CD14-positive monocyte (primary cell): ENCODE measurements around the gene WNT10A. TPM values are rescaled to one million over a fixed set of nuclear protein-coding genes. Genes with fewer than 3 reads are reported as not detected.

Source experiments
- DNase-seq, 3 donors: peaks; one replicate each; pipeline ENCODE4 v3.0.0-alpha.2; 2011 to 2022
- H2AFZ ChIP-seq: 2 replicates; pipeline ENCODE4 v1.6.0; 2012; ENCODE audit warnings: mild to moderate bottlenecking, low read depth, low read length, inconsistent platforms; ENCODE audit not compliant: insufficient read depth, poor library complexity, severe bottlenecking
- H3K27ac ChIP-seq, 2 donors: 1 replicate in 1 of 2; 2 replicates in 1 of 2; pipeline ENCODE4 v1.5.1; 2012 to 2013; ENCODE audit warnings: low read length in 2 of 2, control low read depth in 1 of 2, inconsistent platforms in 1 of 2, low read depth in 1 of 2, mild to moderate bottlenecking in 1 of 2
- H3K27me3 ChIP-seq, 2 donors: one replicate each; pipeline versions ENCODE4 v1.6.0 to v1.6.1; 2011 to 2013; ENCODE audit warnings: low read length in 2 of 2; ENCODE audit not compliant: control insufficient read depth in 2 of 2, insufficient read depth in 2 of 2
- H3K36me3 ChIP-seq, 2 donors: replicated peaks in 1 of 2; 1 replicate in 1 of 2; 2 replicates in 1 of 2; pipeline versions ENCODE4 v1.5.1 to v1.6.1; 2012 to 2013; ENCODE audit warnings: low read length in 2 of 2, control low read depth in 1 of 2, inconsistent platforms in 1 of 2, mild to moderate bottlenecking in 1 of 2; ENCODE audit not compliant: insufficient read depth in 2 of 2, control insufficient read depth in 1 of 2
- H3K4me1 ChIP-seq, 2 donors: 1 replicate in 1 of 2; 2 replicates in 1 of 2; pipeline versions ENCODE4 v1.5.1 to v1.6.1; 2012 to 2013; ENCODE audit warnings: low read length in 2 of 2, control low read depth in 1 of 2, inconsistent platforms in 1 of 2, mild to moderate bottlenecking in 1 of 2, moderate library complexity in 1 of 2; ENCODE audit not compliant: insufficient read depth in 2 of 2, control insufficient read depth in 1 of 2
- H3K4me2 ChIP-seq: replicated peaks from 2 replicates; pipeline ENCODE3; 2012; ENCODE audit warnings: low read length, moderate library complexity, mild to moderate bottlenecking; ENCODE audit not compliant: poor library complexity, severe bottlenecking; ENCODE audit errors: extremely low read depth
- H3K4me3 ChIP-seq, 3 experiments: fragments of 200-600 bp in 1 of 3; sonication (generic) in 1 of 3; replicated peaks in 1 of 3; 1 replicate in 2 of 3; 2 replicates in 1 of 3; pipeline ENCODE4 v1.5.1; 2011 to 2013; ENCODE audit warnings: low read length in 3 of 3, mild to moderate bottlenecking in 3 of 3, control low read depth in 2 of 3, low read depth in 2 of 3, inconsistent platforms in 1 of 3, moderate library complexity in 1 of 3
- H3K79me2 ChIP-seq: 2 replicates; pipeline ENCODE4 v1.6.0; 2012; ENCODE audit warnings: mild to moderate bottlenecking, control low read depth, inconsistent platforms, low read length, moderate library complexity; ENCODE audit not compliant: insufficient read depth
- H3K9ac ChIP-seq: 2 replicates; pipeline ENCODE4 v1.6.0; 2017; ENCODE audit warnings: low read length, mild to moderate bottlenecking; ENCODE audit not compliant: insufficient read depth, poor library complexity, severe bottlenecking
- H3K9me3 ChIP-seq, 2 donors: replicated peaks in 1 of 2; 1 replicate in 1 of 2; 2 replicates in 1 of 2; pipeline versions ENCODE4 v1.5.1 to v1.6.1; 2012 to 2013; ENCODE audit warnings: low read length in 2 of 2, control low read depth in 1 of 2; ENCODE audit not compliant: control insufficient read depth in 1 of 2, insufficient read depth in 1 of 2
- H4K20me1 ChIP-seq: 2 replicates; pipeline ENCODE4 v1.6.0; 2012; ENCODE audit warnings: mild to moderate bottlenecking, low read length, control low read depth, moderate library complexity; ENCODE audit not compliant: insufficient read depth
- H3K27ac Mint-ChIP-seq, 7 donors: one replicate each; pipeline ENCODE4 v1.8.0; 2020; ENCODE audit warnings: mild to moderate bottlenecking in 7 of 7, mixed read lengths in 7 of 7, moderate library complexity in 6 of 7, inconsistent platforms in 2 of 7
- H3K27me3 Mint-ChIP-seq, 3 donors: one replicate each; pipeline ENCODE4 v1.8.0; 2021 to 2022; ENCODE audit warnings: low read depth in 3 of 3, mild to moderate bottlenecking in 3 of 3, mixed read lengths in 3 of 3, moderate library complexity in 3 of 3, inconsistent platforms in 1 of 3
- H3K36me3 Mint-ChIP-seq, 2 donors: one replicate each; pipeline ENCODE4 v1.8.0; 2020; ENCODE audit warnings: mixed read lengths in 2 of 2, inconsistent platforms in 1 of 2, mild to moderate bottlenecking in 1 of 2
- H3K4me1 Mint-ChIP-seq: one replicate; pipeline ENCODE4 v1.8.0; 2020; ENCODE audit warnings: mild to moderate bottlenecking, mixed read lengths
- H3K4me3 Mint-ChIP-seq, 2 donors: one replicate each; pipeline ENCODE4 v1.8.0; 2020; ENCODE audit warnings: mild to moderate bottlenecking in 2 of 2, mixed read lengths in 2 of 2, moderate library complexity in 1 of 2
- H3K9me3 Mint-ChIP-seq, 7 donors: one replicate each; pipeline ENCODE4 v1.8.0; 2020 to 2022; ENCODE audit warnings: mixed read lengths in 7 of 7, mild to moderate bottlenecking in 6 of 7, moderate library complexity in 6 of 7, inconsistent platforms in 2 of 7
- WGBS: methylation state at CpG from one replicate; pipeline ENCODE4 v1.1.5; 2013; ENCODE audit warnings: missing lambda C conversion rate; ENCODE audit not compliant: insufficient coverage; 5-methylcytosine and 5-hydroxymethylcytosine counted together
- intact Hi-C, 2 donors: fragments of 100-400 bp; cut with micrococcal nuclease; formaldehyde crosslinking; loops; one replicate each; pipeline versions ENCODE4 v1.15.0 to v1.15.1; 2023
- polyA plus RNA-seq, 3 donors: library from polyadenylated mRNA; depleted of rRNA in 1 of 3; unstranded in 2 of 3; stranded (reverse) in 1 of 3; fragments of 300-500 nt in 2 of 3; fragments of >200 nt in 1 of 3; fragmentation: Illumina TruSeq in 2 of 3; gene quantifications; 1 replicate in 2 of 3; 2 replicates in 1 of 3; pipeline ENCODE4 v1.2.3, GENCODE V29; 2012 to 2021
- TF ChIP-seq, protein P1 (sequence below): fragments of 200-600 bp; IDR thresholded peaks from one replicate; pipeline ENCODE4 v1.8.0; 2022; ENCODE audit warnings: antibody characterized with exemption, mild to moderate bottlenecking

The WNT10A gene
- polyA plus RNA-seq, 3 donors = 0.04 TPM; not detected in 2

GRCh38 chr2:218876562-218877219, 4.0 kb upstream of the WNT10A start:
- Histone ChIP-seq H3K4me1 (peaks cover 21 to 29% of the 10 kb centered on the region in 2 donors), H3K36me3 (no peaks in the 10 kb centered on the region), H3K27ac (no peak overlapping the region), H3K79me2 (no peaks in the 10 kb centered on the region), H3K9me3 (peaks cover 0 to 40% of the 10 kb centered on the region in 2 donors), H3K27me3 (peaks cover 66 to 95% of the 10 kb centered on the region in 2 donors), H4K20me1 (peaks cover 6% of the 10 kb centered on the region), H3K9ac (no peak overlapping the region), H3K4me3 (no peak overlapping the region), H3K4me2 (no peak overlapping the region), H2AFZ (no peak overlapping the region)
- no CpG with 5 or more reads among the region's 3 CpGs for WGBS
- Mint-ChIP-seq H3K27me3 (peaks cover 89 to 96% (median 89%) of the 10 kb centered on the region in 3 donors), H3K27ac (peak overlapping the region in 1 of 7 donors; percentile 3), H3K4me1 (peaks cover 28% of the 10 kb centered on the region), H3K36me3 (peaks cover 8 to 9% of the 10 kb centered on the region in 2 donors), H3K4me3 (peak overlapping the region in 1 of 2 donors; percentile 54), H3K9me3 (peaks cover 0 to 19% (median 9%) of the 10 kb centered on the region in 7 donors)
- peak; percentile 27 to 56 (median 49) for DNase-seq
- intact Hi-C loops = loop anchor here (1.0 to 2.0 kb wide), 2 partner anchors 20 to 22 kb away; no protein-coding TSS in a partner anchor
- TF ChIP-seq, protein P1, sequence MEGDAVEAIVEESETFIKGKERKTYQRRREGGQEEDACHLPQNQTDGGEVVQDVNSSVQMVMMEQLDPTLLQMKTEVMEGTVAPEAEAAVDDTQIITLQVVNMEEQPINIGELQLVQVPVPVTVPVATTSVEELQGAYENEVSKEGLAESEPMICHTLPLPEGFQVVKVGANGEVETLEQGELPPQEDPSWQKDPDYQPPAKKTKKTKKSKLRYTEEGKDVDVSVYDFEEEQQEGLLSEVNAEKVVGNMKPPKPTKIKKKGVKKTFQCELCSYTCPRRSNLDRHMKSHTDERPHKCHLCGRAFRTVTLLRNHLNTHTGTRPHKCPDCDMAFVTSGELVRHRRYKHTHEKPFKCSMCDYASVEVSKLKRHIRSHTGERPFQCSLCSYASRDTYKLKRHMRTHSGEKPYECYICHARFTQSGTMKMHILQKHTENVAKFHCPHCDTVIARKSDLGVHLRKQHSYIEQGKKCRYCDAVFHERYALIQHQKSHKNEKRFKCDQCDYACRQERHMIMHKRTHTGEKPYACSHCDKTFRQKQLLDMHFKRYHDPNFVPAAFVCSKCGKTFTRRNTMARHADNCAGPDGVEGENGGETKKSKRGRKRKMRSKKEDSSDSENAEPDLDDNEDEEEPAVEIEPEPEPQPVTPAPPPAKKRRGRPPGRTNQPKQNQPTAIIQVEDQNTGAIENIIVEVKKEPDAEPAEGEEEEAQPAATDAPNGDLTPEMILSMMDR = peak; percentile 98

DNA sequence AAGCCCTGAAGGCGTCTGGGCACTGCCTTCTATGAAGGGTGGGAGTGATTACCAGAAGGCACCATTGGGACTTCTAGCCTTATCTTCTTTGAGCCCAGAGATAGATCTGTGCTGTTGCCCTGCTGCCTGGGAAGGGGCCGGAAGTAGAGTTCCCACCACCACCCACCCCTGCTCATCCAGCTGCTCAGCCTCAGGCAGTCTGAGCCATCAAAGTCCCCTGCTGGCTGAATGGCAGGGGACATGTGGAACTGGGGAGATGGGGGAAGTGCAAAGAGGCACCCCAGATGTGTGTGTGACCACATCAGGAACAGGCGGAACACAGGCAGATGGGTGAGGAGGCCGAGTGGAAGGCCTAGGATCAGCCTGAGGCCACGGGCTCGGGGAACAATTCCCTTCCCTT, 3.3 kb upstream of the WNT10A start:
- peaks cover 6% of the 10 kb centered on the region for H4K20me1 ChIP-seq
- no peak overlapping the region for H3K4me2 ChIP-seq
- Mint-ChIP-seq H3K4me1 (peaks cover 23% of the 10 kb centered on the region), H3K9me3 (peaks cover 0 to 13% (median 6%) of the 10 kb centered on the region in 7 donors), H3K4me3 (peak overlapping the region in 1 of 2 donors; percentile 39), H3K27me3 (peaks cover 89 to 96% (median 89%) of the 10 kb centered on the region in 3 donors), H3K27ac (no peak overlapping the region), H3K36me3 (peaks cover 5 to 6% of the 10 kb centered on the region in 2 donors)
- TF ChIP-seq, protein P1 = no peak
- H3K79me2 ChIP-seq = no peaks in the 10 kb centered on the region
- no peak overlapping the region for H3K27ac ChIP-seq
- peaks cover 0 to 36% of the 10 kb centered on the region in 2 donors for H3K9me3 ChIP-seq
- no peak overlapping the region for H2AFZ ChIP-seq
- H3K36me3 ChIP-seq = no peaks in the 10 kb centered on the region
- intact Hi-C loops = loop anchor here (1.0 to 2.0 kb wide), 2 partner anchors 19 to 21 kb away; no protein-coding TSS in a partner anchor
- no peak for DNase-seq
- peaks cover 14 to 23% of the 10 kb centered on the region in 2 donors for H3K4me1 ChIP-seq
- H3K4me3 ChIP-seq = no peak overlapping the region
- peaks cover 66 to 95% of the 10 kb centered on the region in 2 donors for H3K27me3 ChIP-seq
- no peak overlapping the region for H3K9ac ChIP-seq
- 57% methylated on average over 1 of the region's 6 CpGs for WGBS
